22Rv1 (cell line): Measurements from ENCODE around the gene BMAL1.

ENCODE experiments used
- ZFX ChIP-seq: fragments of 450-650 bp; IDR thresholded peaks from 2 replicates; pipeline ENCODE4 v1.6.1; 2017; ENCODE audit warnings: antibody characterized with exemption, borderline replicate concordance
- TF ChIP-seq, protein P1 (sequence below): fragments of 450-650 bp; IDR thresholded peaks from 2 replicates; pipeline ENCODE4 v1.5.1; 2017; ENCODE audit warnings: mild to moderate bottlenecking

DNA sequence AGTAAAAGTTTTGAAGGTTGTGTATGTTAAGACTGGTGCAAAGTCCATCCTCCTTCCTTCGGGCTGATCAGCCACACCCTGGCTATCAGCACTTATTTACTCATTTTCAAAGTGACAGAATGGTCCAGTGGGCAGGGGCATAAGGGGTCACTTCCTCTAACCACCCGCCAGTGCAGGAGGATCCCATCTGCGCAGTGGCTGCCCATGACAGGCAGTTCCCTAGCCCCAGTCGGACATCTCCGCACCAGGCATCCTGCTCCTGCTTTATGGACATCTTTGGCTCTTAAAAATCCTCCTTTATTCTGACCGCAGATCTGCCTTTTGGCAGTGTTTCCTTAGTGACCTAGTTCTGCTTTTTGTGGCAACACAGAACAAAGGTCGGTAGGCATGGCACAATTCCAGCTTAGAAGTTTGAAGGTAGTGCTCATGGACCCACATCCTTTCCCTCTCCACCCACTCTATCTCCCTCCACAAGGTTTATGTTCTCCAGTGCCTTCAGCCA, 55.9 kb downstream of the BMAL1 start:
- TF ChIP-seq, protein P1, sequence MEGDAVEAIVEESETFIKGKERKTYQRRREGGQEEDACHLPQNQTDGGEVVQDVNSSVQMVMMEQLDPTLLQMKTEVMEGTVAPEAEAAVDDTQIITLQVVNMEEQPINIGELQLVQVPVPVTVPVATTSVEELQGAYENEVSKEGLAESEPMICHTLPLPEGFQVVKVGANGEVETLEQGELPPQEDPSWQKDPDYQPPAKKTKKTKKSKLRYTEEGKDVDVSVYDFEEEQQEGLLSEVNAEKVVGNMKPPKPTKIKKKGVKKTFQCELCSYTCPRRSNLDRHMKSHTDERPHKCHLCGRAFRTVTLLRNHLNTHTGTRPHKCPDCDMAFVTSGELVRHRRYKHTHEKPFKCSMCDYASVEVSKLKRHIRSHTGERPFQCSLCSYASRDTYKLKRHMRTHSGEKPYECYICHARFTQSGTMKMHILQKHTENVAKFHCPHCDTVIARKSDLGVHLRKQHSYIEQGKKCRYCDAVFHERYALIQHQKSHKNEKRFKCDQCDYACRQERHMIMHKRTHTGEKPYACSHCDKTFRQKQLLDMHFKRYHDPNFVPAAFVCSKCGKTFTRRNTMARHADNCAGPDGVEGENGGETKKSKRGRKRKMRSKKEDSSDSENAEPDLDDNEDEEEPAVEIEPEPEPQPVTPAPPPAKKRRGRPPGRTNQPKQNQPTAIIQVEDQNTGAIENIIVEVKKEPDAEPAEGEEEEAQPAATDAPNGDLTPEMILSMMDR = no peak
- no peak for TF ChIP-seq ZFX
